Neutrophil (primary cell): ENCODE measurements around the gene FHL2.

Experiments used
- H3K27ac ChIP-seq: fragments of 200-600 bp; sonication (generic); 2 replicates; pipeline ENCODE4 v1.5.1; 2016; ENCODE audit warnings: mild to moderate bottlenecking, moderate library complexity
- H3K27me3 ChIP-seq: fragments of 200-600 bp; sonication (generic); 2 replicates; pipeline ENCODE4 v1.6.0; 2016; ENCODE audit warnings: mild to moderate bottlenecking
- H3K36me3 ChIP-seq: fragments of 200-600 bp; sonication (generic); 2 replicates; pipeline ENCODE4 v1.5.1; 2017
- H3K4me1 ChIP-seq, 2 experiments: fragments of 200-600 bp in 1 of 2; sonication (generic) in 1 of 2; 1 replicate in 1 of 2; 2 replicates in 1 of 2; pipeline versions ENCODE4 v1.5.1 to v1.6.1; 2013 to 2016; ENCODE audit warnings: low read depth in 1 of 2, low read length in 1 of 2, mild to moderate bottlenecking in 1 of 2, moderate library complexity in 1 of 2; ENCODE audit not compliant: control insufficient read depth in 1 of 2, insufficient read depth in 1 of 2
- H3K4me3 ChIP-seq, 2 experiments: fragments of 200-600 bp in 1 of 2; sonication (generic) in 1 of 2; 1 replicate in 1 of 2; 2 replicates in 1 of 2; pipeline ENCODE4 v1.5.1; 2013 to 2016; ENCODE audit warnings: low read depth in 1 of 2, low read length in 1 of 2, mild to moderate bottlenecking in 1 of 2, moderate library complexity in 1 of 2
- H3K9me3 ChIP-seq: fragments of 200-600 bp; sonication (generic); 2 replicates; pipeline ENCODE4 v1.5.1; 2016
- CTCF ChIP-seq: fragments of 200-600 bp; sonication (generic); IDR thresholded peaks from 2 replicates; pipeline ENCODE4 v1.5.1; 2016; ENCODE audit warnings: antibody characterized with exemption

FHL2 gene

GRCh38 chr2:105405291-105405690 lies 6.4 kb upstream of the FHL2 start:
- no peak for TF ChIP-seq CTCF
- H3K27me3 ChIP-seq, result peaks cover 35% of the 10 kb centered on the region
- no peaks in the 10 kb centered on the region for H3K9me3 ChIP-seq
- no peaks in the 10 kb centered on the region for H3K4me1 ChIP-seq
- H3K4me3 ChIP-seq, result no peak overlapping the region
- H3K27ac ChIP-seq, result no peak overlapping the region
- no peaks in the 10 kb centered on the region for H3K36me3 ChIP-seq

GRCh38 chr2:105404736-105405135 lies 5.9 kb upstream of the FHL2 start:
- Histone ChIP-seq H3K27me3 (peaks cover 35% of the 10 kb centered on the region), H3K4me1 (no peaks in the 10 kb centered on the region), H3K9me3 (no peaks in the 10 kb centered on the region), H3K36me3 (no peaks in the 10 kb centered on the region), H3K4me3 (no peak overlapping the region), H3K27ac (no peak overlapping the region)
- no peak for TF ChIP-seq CTCF

GRCh38 chr2:105403783-105404698 lies 5.2 kb upstream of the FHL2 start:
- H3K27ac ChIP-seq, result no peak overlapping the region

GRCh38 chr2:105403241-105403782 lies 4.5 kb upstream of the FHL2 start:
- Histone ChIP-seq H3K9me3 (no peaks in the 10 kb centered on the region), H3K4me3 (no peak overlapping the region), H3K36me3 (no peaks in the 10 kb centered on the region), H3K4me1 (peaks cover 5 to 9% of the 10 kb centered on the region in 2 experiments), H3K27ac (no peak overlapping the region), H3K27me3 (peaks cover 48% of the 10 kb centered on the region)
- no peak for TF ChIP-seq CTCF

More at GRCh38 chr2:105403783-105404698, 5.2 kb upstream of the FHL2 start:
- no peak for TF ChIP-seq CTCF
- H3K4me3 ChIP-seq, result no peak overlapping the region
- H3K36me3 ChIP-seq, result no peaks in the 10 kb centered on the region
- H3K4me1 ChIP-seq, result peaks cover under 1 to 2% of the 10 kb centered on the region in 2 experiments
- H3K27me3 ChIP-seq, result peaks cover 40% of the 10 kb centered on the region
- no peaks in the 10 kb centered on the region for H3K9me3 ChIP-seq

GRCh38 chr2:105402809-105403208 lies 4.0 kb upstream of the FHL2 start:
- no peak for TF ChIP-seq CTCF
- Histone ChIP-seq H3K4me1 (peaks cover 5 to 11% of the 10 kb centered on the region in 2 experiments), H3K27ac (no peak overlapping the region), H3K9me3 (no peaks in the 10 kb centered on the region), H3K36me3 (no peaks in the 10 kb centered on the region), H3K27me3 (peaks cover 53% of the 10 kb centered on the region), H3K4me3 (no peak overlapping the region)
